KMS-11 (cell line): Measurements from ENCODE around the gene RWDD3.

Source experiments
- H2AFZ ChIP-seq: fragments of 200-600 bp; sonication (generic); 2 replicates; pipeline ENCODE4 v1.6.1; 2016; ENCODE audit warnings: antibody characterized with exemption, mixed run types, low read depth
- H3K27ac ChIP-seq: fragments of 200-600 bp; sonication (generic); 2 replicates; pipeline ENCODE4 v1.6.1; 2016; ENCODE audit warnings: mild to moderate bottlenecking, mixed run types
- H3K27me3 ChIP-seq: fragments of 200-600 bp; sonication (generic); 2 replicates; pipeline ENCODE4 v1.6.1; 2017; ENCODE audit warnings: mild to moderate bottlenecking, low read depth, mixed run types, moderate library complexity; ENCODE audit not compliant: insufficient read depth
- H3K36me3 ChIP-seq: fragments of 200-600 bp; sonication (generic); 2 replicates; pipeline ENCODE4 v1.6.1; 2017; ENCODE audit warnings: mild to moderate bottlenecking, mixed run types; ENCODE audit not compliant: insufficient read depth
- H3K4me1 ChIP-seq: fragments of 200-600 bp; sonication (generic); 2 replicates; pipeline ENCODE4 v1.6.1; 2016; ENCODE audit warnings: mild to moderate bottlenecking, low read depth, mixed run types; ENCODE audit not compliant: poor library complexity, severe bottlenecking
- H3K4me2 ChIP-seq: fragments of 200-600 bp; sonication (generic); 2 replicates; pipeline ENCODE4 v1.7.0; 2016; ENCODE audit warnings: mild to moderate bottlenecking, mixed run types
- H3K4me3 ChIP-seq: fragments of 200-600 bp; sonication (generic); IDR thresholded peaks from 2 replicates; pipeline ENCODE4 v1.6.1; 2017; ENCODE audit warnings: low read depth, low read length, mixed read lengths; ENCODE audit not compliant: insufficient read depth
- H3K79me2 ChIP-seq: fragments of 200-600 bp; sonication (generic); 2 replicates; pipeline ENCODE4 v1.6.1; 2016; ENCODE audit warnings: low read depth, mixed run types; ENCODE audit not compliant: insufficient read depth
- H3K9ac ChIP-seq: fragments of 200-600 bp; sonication (generic); 2 replicates; pipeline ENCODE4 v1.6.1; 2016; ENCODE audit warnings: mild to moderate bottlenecking, mixed run types
- H4K20me1 ChIP-seq: fragments of 200-600 bp; sonication (generic); 2 replicates; pipeline ENCODE4 v1.6.1; 2016; ENCODE audit warnings: mild to moderate bottlenecking, mixed run types; ENCODE audit not compliant: insufficient read depth
- CTCF ChIP-seq: fragments of 200-600 bp; sonication (generic); conservative IDR thresholded peaks from 2 replicates; pipeline ENCODE4 v1.6.1; 2017; ENCODE audit warnings: low read depth, mild to moderate bottlenecking, antibody characterized with exemption, low read length, moderate library complexity, mixed read lengths

The RWDD3 gene

GRCh38 chr1:95233737-95234500, at the start of gene RWDD3:
Gene RWDD3, plus strand, starts transcription at chr1:95234210. Its CDS starts 21 bp downstream, at chr1:95234231.
- Histone ChIP-seq H3K9ac (peak within 1 kb of the TSS; percentile 69; the same call in 1 of the 2 replicates), H2AFZ (peak within 1 kb of the TSS; percentile 85), H3K27me3 (no peaks in the 10 kb centered on the region), H4K20me1 (no peaks in the 10 kb centered on the region), H3K79me2 (no peaks in the 10 kb centered on the region), H3K4me1 (peaks cover 5% of the 10 kb centered on the region), H3K4me3 (peak within 1 kb of the TSS; percentile 40), H3K27ac (0 out of 2 replicates have a peak within 1 kb of the TSS, but pooled peaks have one; percentile 13), H3K4me2 (peak within 1 kb of the TSS; percentile 54), H3K36me3 (no peaks in the 10 kb centered on the region)
- 0 out of 2 replicates have a peak, but pooled peaks have one; percentile 39 for TF ChIP-seq CTCF

GRCh38 chr1:95186149-95186548, 47.9 kb upstream of the RWDD3 start:
- H3K9ac ChIP-seq = no peak overlapping the region
- H2AFZ ChIP-seq = no peak overlapping the region
- no peaks in the 10 kb centered on the region for H3K4me1 ChIP-seq
- H3K27me3 ChIP-seq = no peaks in the 10 kb centered on the region
- no peak for TF ChIP-seq CTCF
- H3K4me3 ChIP-seq = no peak overlapping the region
- H3K27ac ChIP-seq = no peak overlapping the region
- H3K4me2 ChIP-seq = no peak overlapping the region
- no peaks in the 10 kb centered on the region for H3K36me3 ChIP-seq
- H4K20me1 ChIP-seq = no peaks in the 10 kb centered on the region
- H3K79me2 ChIP-seq = no peaks in the 10 kb centered on the region

GRCh38 chr1:95193591-95193990, 40.4 kb upstream of the RWDD3 start:
- Histone ChIP-seq H2AFZ (no peak overlapping the region), H3K4me2 (no peak overlapping the region), H3K36me3 (no peaks in the 10 kb centered on the region), H3K4me3 (no peak overlapping the region), H3K27me3 (no peaks in the 10 kb centered on the region), H4K20me1 (no peaks in the 10 kb centered on the region), H3K9ac (no peak overlapping the region), H3K27ac (no peak overlapping the region), H3K4me1 (no peaks in the 10 kb centered on the region), H3K79me2 (no peaks in the 10 kb centered on the region)
- TF ChIP-seq CTCF = no peak

- H3K4me1 ChIP-seq = no peaks in the 10 kb centered on the region
- no peaks in the 10 kb centered on the region for H3K27me3 ChIP-seq
- H3K4me2 ChIP-seq = no peak overlapping the region
- no peak overlapping the region for H3K9ac ChIP-seq
- H3K4me3 ChIP-seq = no peak overlapping the region
- TF ChIP-seq CTCF = no peak
- H4K20me1 ChIP-seq = no peaks in the 10 kb centered on the region
- no peak overlapping the region for H2AFZ ChIP-seq
- no peak overlapping the region for H3K27ac ChIP-seq
- H3K36me3 ChIP-seq = no peaks in the 10 kb centered on the region
- no peaks in the 10 kb centered on the region for H3K79me2 ChIP-seq
Observed at GRCh38 chr1:95195046-95195445, 39.0 kb upstream of the RWDD3 start.
